SK-N-SH (cell line): ENCODE data around the gene MYF6. TPM values are rescaled to one million over a fixed set of nuclear protein-coding genes. Genes with fewer than 3 reads are reported as not detected.

Source experiments
- CTCF ChIA-PET: fragments of 300-600, 350-600 bp; formaldehyde crosslinking; extraction: SDS; loops from one replicate; lab custom pipeline; 2021; lab: Yijun Ruan, JAX
- POLR2A ChIA-PET: fragments of 350-600 bp; sonication (Branson Sonifier 250); formaldehyde crosslinking; extraction: SDS; loops from one replicate; lab custom pipeline; 2020; ENCODE audit warnings: antibody characterized with exemption, inconsistent platforms; lab: Yijun Ruan, JAX
- DNase-seq: peaks from one replicate; pipeline ENCODE4 v3.0.0; 2012
- H2AFZ ChIP-seq: fragments of 200-600 bp; sonication (generic); 2 replicates; pipeline ENCODE4 v1.8.1; 2016; ENCODE audit warnings: antibody characterized with exemption, mild to moderate bottlenecking, low read depth
- H3F3A ChIP-seq: fragments of 200-600 bp; sonication (generic); replicated peaks from 2 replicates; pipeline ENCODE3; 2016; ENCODE audit warnings: antibody characterized with exemption, mild to moderate bottlenecking; ENCODE audit not compliant: insufficient read depth
- H3K27ac ChIP-seq, 2 experiments: fragments of 200-500 bp in 1 of 2; fragments of 200-600 bp in 1 of 2; sonication (Bioruptor generic) in 1 of 2; sonication (generic), shearing (Covaris generic) in 1 of 2; 2 replicates each; pipeline versions ENCODE4 v1.5.1 to v1.6.1; 2014 to 2016; ENCODE audit warnings: low read depth in 2 of 2, inconsistent platforms in 1 of 2, low read length in 1 of 2, mild to moderate bottlenecking in 1 of 2, mixed read lengths in 1 of 2
- H3K27me3 ChIP-seq: fragments of 200-600 bp; sonication (generic), shearing (Covaris generic); 2 replicates; pipeline ENCODE4 v1.6.1; 2016; ENCODE audit warnings: mixed run types; ENCODE audit not compliant: insufficient read depth
- H3K36me3 ChIP-seq, 2 experiments: fragments of 200-500 bp in 1 of 2; fragments of 200-600 bp in 1 of 2; sonication (Bioruptor generic) in 1 of 2; sonication (generic) in 1 of 2; replicated peaks in 1 of 2; 2 replicates each; pipeline versions ENCODE3 to v1.5.1; 2014 to 2016; ENCODE audit warnings: low read length in 1 of 2, mild to moderate bottlenecking in 1 of 2; ENCODE audit not compliant: insufficient read depth in 2 of 2, control insufficient read depth in 1 of 2
- H3K4me1 ChIP-seq, 2 experiments: fragments of 200-500 bp in 1 of 2; fragments of 200-600 bp in 1 of 2; sonication (Bioruptor generic) in 1 of 2; sonication (generic), shearing (Covaris generic) in 1 of 2; 2 replicates each; pipeline versions ENCODE4 v1.5.1 to v1.6.1; 2014 to 2016; ENCODE audit warnings: low read depth in 1 of 2, low read length in 1 of 2, mixed run types in 1 of 2; ENCODE audit not compliant: insufficient read depth in 2 of 2, control insufficient read depth in 1 of 2
- H3K4me2 ChIP-seq: fragments of 200-600 bp; sonication (generic), shearing (Covaris generic); 2 replicates; pipeline ENCODE4 v1.6.1; 2017; ENCODE audit warnings: mixed run types
- H3K4me3 ChIP-seq, 2 experiments: fragments of 200-500 bp in 1 of 2; fragments of 200-600 bp in 1 of 2; sonication (Bioruptor generic) in 1 of 2; sonication (generic), shearing (Covaris generic) in 1 of 2; 2 replicates each; pipeline versions ENCODE4 v1.5.1 to v1.8.1; 2014 to 2016; ENCODE audit warnings: low read depth in 2 of 2, inconsistent platforms in 1 of 2, low read length in 1 of 2, mild to moderate bottlenecking in 1 of 2, mixed read lengths in 1 of 2, moderate library complexity in 1 of 2
- H3K79me2 ChIP-seq: fragments of 200-600 bp; sonication (generic); 2 replicates; pipeline ENCODE4 v1.8.1; 2017; ENCODE audit warnings: mild to moderate bottlenecking; ENCODE audit not compliant: insufficient read depth
- H3K9ac ChIP-seq: fragments of 200-600 bp; sonication (generic); 2 replicates; pipeline ENCODE4 v1.6.1; 2017; ENCODE audit warnings: mixed run types
- H3K9me2 ChIP-seq: fragments of 200-600 bp; sonication (generic); 2 replicates; pipeline ENCODE4 v1.6.1; 2017; ENCODE audit warnings: mixed run types
- H3K9me3 ChIP-seq: fragments of 200-600 bp; sonication (generic); 2 replicates; pipeline ENCODE4 v1.6.1; 2017; ENCODE audit warnings: mixed run types, mild to moderate bottlenecking, moderate library complexity
- H4K20me1 ChIP-seq: fragments of 200-600 bp; sonication (generic); 2 replicates; pipeline ENCODE4 v1.6.1; 2017; ENCODE audit warnings: mild to moderate bottlenecking, mixed run types; ENCODE audit not compliant: insufficient read depth
- FOXM1 ChIP-seq: IDR thresholded peaks from 2 replicates; pipeline ENCODE4 v1.4.0; 2012; ENCODE audit warnings: low read depth, mild to moderate bottlenecking
- MEF2A ChIP-seq: IDR thresholded peaks from 2 replicates; pipeline ENCODE4 v1.4.0; 2012; ENCODE audit warnings: low read depth, borderline replicate concordance
- MXI1 ChIP-seq: IDR thresholded peaks from 2 replicates; pipeline ENCODE4 v1.6.1; 2012; ENCODE audit warnings: mild to moderate bottlenecking, low read depth, low read length, improper control_type of control experiment
- NFIC ChIP-seq: IDR thresholded peaks from 2 replicates; pipeline ENCODE4 v1.4.0; 2012; ENCODE audit warnings: borderline replicate concordance
- POLR2AphosphoS5 ChIP-seq: IDR thresholded peaks from 2 replicates; pipeline ENCODE4 v1.6.1; 2012; ENCODE audit warnings: low read depth, low read length
- RXRA ChIP-seq: IDR thresholded peaks from 2 replicates; pipeline ENCODE4 v1.4.0; 2012; ENCODE audit warnings: low read depth, mild to moderate bottlenecking, borderline replicate concordance
- SIN3A ChIP-seq: IDR thresholded peaks from 2 replicates; pipeline ENCODE4 v1.6.1; 2012; ENCODE audit warnings: low read depth, mild to moderate bottlenecking, low read length, moderate library complexity, borderline replicate concordance
- TAF1 ChIP-seq: IDR thresholded peaks from 2 replicates; pipeline ENCODE4 v1.6.1; 2012; ENCODE audit warnings: low read depth, mild to moderate bottlenecking, low read length, moderate library complexity, borderline replicate concordance
- TCF12 ChIP-seq: IDR thresholded peaks from 2 replicates; pipeline ENCODE4 v1.4.0; 2012
- YY1 ChIP-seq: IDR thresholded peaks from 2 replicates; pipeline ENCODE4 v1.4.0; 2012; ENCODE audit warnings: low read depth, mild to moderate bottlenecking
- WGBS: methylation state at CpG from one replicate; pipeline ENCODE4 v1.1.6; 2017; ENCODE audit warnings: low lambda C conversion rate; 5-methylcytosine and 5-hydroxymethylcytosine counted together
- polyA plus RNA-seq, 3 experiments: library from polyadenylated mRNA; depleted of rRNA; stranded (reverse); fragments of >200 nt; gene quantifications; 2 replicates each; pipeline ENCODE4 v1.2.3, GENCODE V29; 2012
- TF ChIP-seq, protein P1 (sequence below): fragments of 150-350 bp; IDR thresholded peaks from 2 replicates; pipeline ENCODE4 v1.6.1; 2017; ENCODE audit warnings: antibody characterized with exemption, low read length, low read depth, borderline replicate concordance
- TF ChIP-seq, protein P2 (sequence below): IDR thresholded peaks from 2 replicates; pipeline ENCODE4 v1.4.0; 2012; ENCODE audit warnings: low read depth, borderline replicate concordance
- TF ChIP-seq, protein P3 (sequence below): fragments of 200-600 bp; sonication (generic); IDR thresholded peaks from 2 replicates; pipeline ENCODE4 v1.6.1; 2017; ENCODE audit warnings: antibody characterized with exemption, mild to moderate bottlenecking, moderate library complexity
- TF ChIP-seq, protein P4 (sequence below): IDR thresholded peaks from 2 replicates; pipeline ENCODE4 v1.4.0; 2012; ENCODE audit warnings: low read depth, borderline replicate concordance

Gene MYF6
- polyA plus RNA-seq, 1 of the 3 experiments (the other 2 are of a cell fraction): not detected

DNA sequence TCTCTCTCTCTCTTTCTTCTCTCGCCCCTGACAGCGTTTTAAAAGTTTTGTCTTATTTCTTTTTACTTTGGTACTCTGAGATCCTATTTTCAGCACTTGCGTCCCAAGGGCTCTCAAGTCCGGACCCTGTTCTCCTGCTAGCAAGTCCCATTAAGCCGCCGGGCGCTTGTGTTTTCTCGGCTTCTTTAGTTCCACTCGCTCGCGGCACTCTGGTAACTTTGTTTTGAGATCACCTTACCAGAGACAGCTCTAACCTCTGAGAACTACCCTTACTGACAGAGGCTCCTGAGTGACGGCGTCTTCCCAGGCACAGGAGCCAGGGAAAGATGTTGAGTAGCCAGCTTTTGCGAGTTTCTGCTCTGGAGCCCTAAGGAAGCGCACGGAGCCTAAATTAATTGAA is 6.6 kb downstream of the MYF6 start:
- WGBS: 12% methylated on average over 16 of the region's 16 CpGs
- Histone ChIP-seq H3F3A (no peaks in the 10 kb centered on the region), H3K9me3 (no peaks in the 10 kb centered on the region), H3K4me1 (no peaks in the 10 kb centered on the region), H3K4me3 (0 out of 4 replicates have a peak overlapping the region, but pooled peaks of 1 of the 2 experiments have one; percentile 9), H4K20me1 (no peaks in the 10 kb centered on the region), H2AFZ (no peak overlapping the region), H3K79me2 (no peaks in the 10 kb centered on the region), H3K27me3 (peaks cover 86% of the 10 kb centered on the region), H3K36me3 (no peaks in the 10 kb centered on the region), H3K27ac (no peak overlapping the region), H3K4me2 (0 out of 2 replicates have a peak overlapping the region, but pooled peaks have one; percentile 19), H3K9ac (no peak overlapping the region), H3K9me2 (no peaks in the 10 kb centered on the region)
- ChIA-PET POLR2A (no interaction called here), CTCF (no interaction called here)
- TF ChIP-seq RXRA (no peak), TCF12 (no peak), MXI1 (no peak), NFIC (no peak), SIN3A (no peak), FOXM1 (no peak), MEF2A (no peak), TAF1 (no peak), YY1 (no peak), POLR2AphosphoS5 (no peak)
- TF ChIP-seq, protein P1, sequence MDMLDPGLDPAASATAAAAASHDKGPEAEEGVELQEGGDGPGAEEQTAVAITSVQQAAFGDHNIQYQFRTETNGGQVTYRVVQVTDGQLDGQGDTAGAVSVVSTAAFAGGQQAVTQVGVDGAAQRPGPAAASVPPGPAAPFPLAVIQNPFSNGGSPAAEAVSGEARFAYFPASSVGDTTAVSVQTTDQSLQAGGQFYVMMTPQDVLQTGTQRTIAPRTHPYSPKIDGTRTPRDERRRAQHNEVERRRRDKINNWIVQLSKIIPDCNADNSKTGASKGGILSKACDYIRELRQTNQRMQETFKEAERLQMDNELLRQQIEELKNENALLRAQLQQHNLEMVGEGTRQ: no peak
- TF ChIP-seq, protein P2, sequence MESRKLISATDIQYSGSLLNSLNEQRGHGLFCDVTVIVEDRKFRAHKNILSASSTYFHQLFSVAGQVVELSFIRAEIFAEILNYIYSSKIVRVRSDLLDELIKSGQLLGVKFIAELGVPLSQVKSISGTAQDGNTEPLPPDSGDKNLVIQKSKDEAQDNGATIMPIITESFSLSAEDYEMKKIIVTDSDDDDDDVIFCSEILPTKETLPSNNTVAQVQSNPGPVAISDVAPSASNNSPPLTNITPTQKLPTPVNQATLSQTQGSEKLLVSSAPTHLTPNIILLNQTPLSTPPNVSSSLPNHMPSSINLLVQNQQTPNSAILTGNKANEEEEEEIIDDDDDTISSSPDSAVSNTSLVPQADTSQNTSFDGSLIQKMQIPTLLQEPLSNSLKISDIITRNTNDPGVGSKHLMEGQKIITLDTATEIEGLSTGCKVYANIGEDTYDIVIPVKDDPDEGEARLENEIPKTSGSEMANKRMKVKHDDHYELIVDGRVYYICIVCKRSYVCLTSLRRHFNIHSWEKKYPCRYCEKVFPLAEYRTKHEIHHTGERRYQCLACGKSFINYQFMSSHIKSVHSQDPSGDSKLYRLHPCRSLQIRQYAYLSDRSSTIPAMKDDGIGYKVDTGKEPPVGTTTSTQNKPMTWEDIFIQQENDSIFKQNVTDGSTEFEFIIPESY: no peak
- TF ChIP-seq, protein P3, sequence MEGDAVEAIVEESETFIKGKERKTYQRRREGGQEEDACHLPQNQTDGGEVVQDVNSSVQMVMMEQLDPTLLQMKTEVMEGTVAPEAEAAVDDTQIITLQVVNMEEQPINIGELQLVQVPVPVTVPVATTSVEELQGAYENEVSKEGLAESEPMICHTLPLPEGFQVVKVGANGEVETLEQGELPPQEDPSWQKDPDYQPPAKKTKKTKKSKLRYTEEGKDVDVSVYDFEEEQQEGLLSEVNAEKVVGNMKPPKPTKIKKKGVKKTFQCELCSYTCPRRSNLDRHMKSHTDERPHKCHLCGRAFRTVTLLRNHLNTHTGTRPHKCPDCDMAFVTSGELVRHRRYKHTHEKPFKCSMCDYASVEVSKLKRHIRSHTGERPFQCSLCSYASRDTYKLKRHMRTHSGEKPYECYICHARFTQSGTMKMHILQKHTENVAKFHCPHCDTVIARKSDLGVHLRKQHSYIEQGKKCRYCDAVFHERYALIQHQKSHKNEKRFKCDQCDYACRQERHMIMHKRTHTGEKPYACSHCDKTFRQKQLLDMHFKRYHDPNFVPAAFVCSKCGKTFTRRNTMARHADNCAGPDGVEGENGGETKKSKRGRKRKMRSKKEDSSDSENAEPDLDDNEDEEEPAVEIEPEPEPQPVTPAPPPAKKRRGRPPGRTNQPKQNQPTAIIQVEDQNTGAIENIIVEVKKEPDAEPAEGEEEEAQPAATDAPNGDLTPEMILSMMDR: no peak
- TF ChIP-seq, protein P4, sequence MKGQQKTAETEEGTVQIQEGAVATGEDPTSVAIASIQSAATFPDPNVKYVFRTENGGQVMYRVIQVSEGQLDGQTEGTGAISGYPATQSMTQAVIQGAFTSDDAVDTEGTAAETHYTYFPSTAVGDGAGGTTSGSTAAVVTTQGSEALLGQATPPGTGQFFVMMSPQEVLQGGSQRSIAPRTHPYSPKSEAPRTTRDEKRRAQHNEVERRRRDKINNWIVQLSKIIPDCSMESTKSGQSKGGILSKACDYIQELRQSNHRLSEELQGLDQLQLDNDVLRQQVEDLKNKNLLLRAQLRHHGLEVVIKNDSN: no peak
- no peak for DNase-seq
